ENCODE measurements around the gene IL17REL. TPM values are rescaled to one million over a fixed set of nuclear protein-coding genes. Genes with fewer than 3 reads are reported as not detected.

The IL17REL gene
- total and polyA plus RNA-seq, 10 of the 15 experiments (the other 5 are each of a cell fraction or from before 2014, with no cell fraction given): 0.03 TPM; not detected in 9

DNA sequence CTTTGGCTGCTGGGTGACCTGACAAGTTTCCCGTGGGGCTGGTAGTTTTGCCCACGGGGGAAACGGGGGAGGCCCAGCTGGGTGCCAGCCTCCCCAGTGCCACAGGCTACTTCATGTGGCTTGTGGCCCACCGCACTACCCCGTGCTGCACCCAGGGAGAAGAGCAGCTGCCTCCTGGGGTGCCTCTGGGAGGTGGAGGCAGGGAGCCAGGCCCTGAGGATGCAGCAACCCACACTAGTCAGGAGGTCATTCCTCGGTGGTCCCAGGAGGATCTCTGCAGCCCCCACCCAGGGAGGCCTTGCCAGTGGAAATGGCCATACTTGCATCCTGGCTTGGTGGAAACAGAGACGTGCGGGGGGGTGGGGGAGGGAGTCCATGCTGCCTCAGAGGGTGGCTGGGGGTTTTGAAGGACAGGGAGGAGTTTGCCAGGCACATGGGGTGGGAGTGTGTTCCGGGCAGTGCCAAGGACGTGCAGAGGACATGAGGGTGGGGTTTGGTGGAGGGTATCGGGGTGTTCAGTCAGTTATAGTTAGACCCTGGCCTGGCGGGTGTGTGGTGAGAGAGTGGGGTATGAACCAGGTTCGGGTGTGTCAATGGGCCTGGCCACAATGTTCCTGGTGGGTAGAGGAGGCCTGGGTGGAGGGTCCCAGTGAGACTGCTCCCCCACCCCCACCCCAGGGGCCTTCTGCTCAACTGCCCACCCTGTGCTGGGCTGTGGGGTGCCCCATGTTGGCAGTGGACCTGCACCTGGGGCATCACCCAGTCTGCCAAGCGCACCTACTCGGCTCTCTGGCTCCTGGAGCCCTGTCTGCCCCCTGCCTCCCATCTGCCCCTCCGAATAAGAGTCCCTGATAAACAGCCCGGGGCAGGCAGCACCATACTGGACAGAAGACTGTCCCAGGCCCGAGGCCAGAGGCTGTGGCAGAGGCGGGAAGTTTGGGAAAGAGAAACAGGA, 48.2 kb downstream of the IL17REL start (continued):
- TF ChIP-seq, protein P1, sequence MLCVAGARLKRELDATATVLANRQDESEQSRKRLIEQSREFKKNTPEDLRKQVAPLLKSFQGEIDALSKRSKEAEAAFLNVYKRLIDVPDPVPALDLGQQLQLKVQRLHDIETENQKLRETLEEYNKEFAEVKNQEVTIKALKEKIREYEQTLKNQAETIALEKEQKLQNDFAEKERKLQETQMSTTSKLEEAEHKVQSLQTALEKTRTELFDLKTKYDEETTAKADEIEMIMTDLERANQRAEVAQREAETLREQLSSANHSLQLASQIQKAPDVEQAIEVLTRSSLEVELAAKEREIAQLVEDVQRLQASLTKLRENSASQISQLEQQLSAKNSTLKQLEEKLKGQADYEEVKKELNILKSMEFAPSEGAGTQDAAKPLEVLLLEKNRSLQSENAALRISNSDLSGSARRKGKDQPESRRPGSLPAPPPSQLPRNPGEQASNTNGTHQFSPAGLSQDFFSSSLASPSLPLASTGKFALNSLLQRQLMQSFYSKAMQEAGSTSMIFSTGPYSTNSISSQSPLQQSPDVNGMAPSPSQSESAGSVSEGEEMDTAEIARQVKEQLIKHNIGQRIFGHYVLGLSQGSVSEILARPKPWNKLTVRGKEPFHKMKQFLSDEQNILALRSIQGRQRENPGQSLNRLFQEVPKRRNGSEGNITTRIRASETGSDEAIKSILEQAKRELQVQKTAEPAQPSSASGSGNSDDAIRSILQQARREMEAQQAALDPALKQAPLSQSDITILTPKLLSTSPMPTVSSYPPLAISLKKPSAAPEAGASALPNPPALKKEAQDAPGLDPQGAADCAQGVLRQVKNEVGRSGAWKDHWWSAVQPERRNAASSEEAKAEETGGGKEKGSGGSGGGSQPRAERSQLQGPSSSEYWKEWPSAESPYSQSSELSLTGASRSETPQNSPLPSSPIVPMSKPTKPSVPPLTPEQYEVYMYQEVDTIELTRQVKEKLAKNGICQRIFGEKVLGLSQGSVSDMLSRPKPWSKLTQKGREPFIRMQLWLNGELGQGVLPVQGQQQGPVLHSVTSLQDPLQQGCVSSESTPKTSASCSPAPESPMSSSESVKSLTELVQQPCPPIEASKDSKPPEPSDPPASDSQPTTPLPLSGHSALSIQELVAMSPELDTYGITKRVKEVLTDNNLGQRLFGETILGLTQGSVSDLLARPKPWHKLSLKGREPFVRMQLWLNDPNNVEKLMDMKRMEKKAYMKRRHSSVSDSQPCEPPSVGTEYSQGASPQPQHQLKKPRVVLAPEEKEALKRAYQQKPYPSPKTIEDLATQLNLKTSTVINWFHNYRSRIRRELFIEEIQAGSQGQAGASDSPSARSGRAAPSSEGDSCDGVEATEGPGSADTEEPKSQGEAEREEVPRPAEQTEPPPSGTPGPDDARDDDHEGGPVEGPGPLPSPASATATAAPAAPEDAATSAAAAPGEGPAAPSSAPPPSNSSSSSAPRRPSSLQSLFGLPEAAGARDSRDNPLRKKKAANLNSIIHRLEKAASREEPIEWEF (IDR thresholded peaks at IDR 0.05; ENCODE audit: insufficient replicate concordance, low read depth, low read length): no peak
- no peak for TF ChIP-seq NFXL1 (IDR thresholded peaks at IDR 0.05; ENCODE audit: borderline replicate concordance)
- TF ChIP-seq, protein P2, sequence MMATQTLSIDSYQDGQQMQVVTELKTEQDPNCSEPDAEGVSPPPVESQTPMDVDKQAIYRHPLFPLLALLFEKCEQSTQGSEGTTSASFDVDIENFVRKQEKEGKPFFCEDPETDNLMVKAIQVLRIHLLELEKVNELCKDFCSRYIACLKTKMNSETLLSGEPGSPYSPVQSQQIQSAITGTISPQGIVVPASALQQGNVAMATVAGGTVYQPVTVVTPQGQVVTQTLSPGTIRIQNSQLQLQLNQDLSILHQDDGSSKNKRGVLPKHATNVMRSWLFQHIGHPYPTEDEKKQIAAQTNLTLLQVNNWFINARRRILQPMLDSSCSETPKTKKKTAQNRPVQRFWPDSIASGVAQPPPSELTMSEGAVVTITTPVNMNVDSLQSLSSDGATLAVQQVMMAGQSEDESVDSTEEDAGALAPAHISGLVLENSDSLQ (IDR thresholded peaks at IDR 0.05): no peak
- TF ChIP-seq, protein P3, sequence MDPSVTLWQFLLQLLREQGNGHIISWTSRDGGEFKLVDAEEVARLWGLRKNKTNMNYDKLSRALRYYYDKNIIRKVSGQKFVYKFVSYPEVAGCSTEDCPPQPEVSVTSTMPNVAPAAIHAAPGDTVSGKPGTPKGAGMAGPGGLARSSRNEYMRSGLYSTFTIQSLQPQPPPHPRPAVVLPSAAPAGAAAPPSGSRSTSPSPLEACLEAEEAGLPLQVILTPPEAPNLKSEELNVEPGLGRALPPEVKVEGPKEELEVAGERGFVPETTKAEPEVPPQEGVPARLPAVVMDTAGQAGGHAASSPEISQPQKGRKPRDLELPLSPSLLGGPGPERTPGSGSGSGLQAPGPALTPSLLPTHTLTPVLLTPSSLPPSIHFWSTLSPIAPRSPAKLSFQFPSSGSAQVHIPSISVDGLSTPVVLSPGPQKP (IDR thresholded peaks at IDR 0.05; ENCODE audit: low read depth, low read length): no peak
- TF ChIP-seq CBX5 (IDR thresholded peaks at IDR 0.05; ENCODE audit: low read depth): no peak
- no peak for TF ChIP-seq SREBF2 (IDR thresholded peaks at IDR 0.05; ENCODE audit: low read length)
- TF ChIP-seq HDAC2 (IDR thresholded peaks at IDR 0.05): no peak
- no peak for TF ChIP-seq HDAC6 (IDR thresholded peaks at IDR 0.05; ENCODE audit: unreplicated experiment)
- no peak for TF ChIP-seq CREM (IDR thresholded peaks at IDR 0.05; ENCODE audit: low read depth)
- TF ChIP-seq, protein P4, sequence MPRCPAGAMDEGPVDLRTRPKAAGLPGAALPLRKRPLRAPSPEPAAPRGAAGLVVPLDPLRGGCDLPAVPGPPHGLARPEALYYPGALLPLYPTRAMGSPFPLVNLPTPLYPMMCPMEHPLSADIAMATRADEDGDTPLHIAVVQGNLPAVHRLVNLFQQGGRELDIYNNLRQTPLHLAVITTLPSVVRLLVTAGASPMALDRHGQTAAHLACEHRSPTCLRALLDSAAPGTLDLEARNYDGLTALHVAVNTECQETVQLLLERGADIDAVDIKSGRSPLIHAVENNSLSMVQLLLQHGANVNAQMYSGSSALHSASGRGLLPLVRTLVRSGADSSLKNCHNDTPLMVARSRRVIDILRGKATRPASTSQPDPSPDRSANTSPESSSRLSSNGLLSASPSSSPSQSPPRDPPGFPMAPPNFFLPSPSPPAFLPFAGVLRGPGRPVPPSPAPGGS (IDR thresholded peaks at IDR 0.05; ENCODE audit: borderline replicate concordance, insufficient read depth, low read depth, low read length, poor library complexity, severe bottlenecking): no peak
- no peak for TF ChIP-seq CHD1 (IDR thresholded peaks at IDR 0.05; ENCODE audit: low read depth, low read length)
- no peak for TF ChIP-seq SUPT20H (IDR thresholded peaks at IDR 0.05; ENCODE audit: borderline replicate concordance, control insufficient read depth, low read depth, low read length)
- no peak for TF ChIP-seq MYB (IDR thresholded peaks at IDR 0.05; ENCODE audit: borderline replicate concordance, low read depth, low read length)
- TF ChIP-seq RELA (IDR thresholded peaks at IDR 0.05; ENCODE audit: borderline replicate concordance, partially characterized antibody): no peak
- TF ChIP-seq CREB1 (IDR thresholded peaks at IDR 0.05; ENCODE audit: low read depth): no peak
- no peak for TF ChIP-seq PAX5 (IDR thresholded peaks at IDR 0.05; ENCODE audit: borderline replicate concordance, low read depth, low read length)
- no peak for TF ChIP-seq ZNF274 (IDR thresholded peaks at IDR 0.05; ENCODE audit: insufficient read depth, insufficient read length)
- TF ChIP-seq, protein P5, sequence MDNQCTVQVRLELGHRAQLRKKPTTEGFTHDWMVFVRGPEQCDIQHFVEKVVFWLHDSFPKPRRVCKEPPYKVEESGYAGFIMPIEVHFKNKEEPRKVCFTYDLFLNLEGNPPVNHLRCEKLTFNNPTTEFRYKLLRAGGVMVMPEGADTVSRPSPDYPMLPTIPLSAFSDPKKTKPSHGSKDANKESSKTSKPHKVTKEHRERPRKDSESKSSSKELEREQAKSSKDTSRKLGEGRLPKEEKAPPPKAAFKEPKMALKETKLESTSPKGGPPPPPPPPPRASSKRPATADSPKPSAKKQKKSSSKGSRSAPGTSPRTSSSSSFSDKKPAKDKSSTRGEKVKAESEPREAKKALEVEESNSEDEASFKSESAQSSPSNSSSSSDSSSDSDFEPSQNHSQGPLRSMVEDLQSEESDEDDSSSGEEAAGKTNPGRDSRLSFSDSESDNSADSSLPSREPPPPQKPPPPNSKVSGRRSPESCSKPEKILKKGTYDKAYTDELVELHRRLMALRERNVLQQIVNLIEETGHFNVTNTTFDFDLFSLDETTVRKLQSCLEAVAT (IDR thresholded peaks at IDR 0.05): no peak
- TF ChIP-seq NFIC (IDR thresholded peaks at IDR 0.05; ENCODE audit: low read depth, low read length): no peak
